ENCODE data around the gene FLNA. TPM values are rescaled to one million over a fixed set of nuclear protein-coding genes. Genes with fewer than 3 reads are reported as not detected.
"Not testable (repeated sequence)": the region's sequence is repeated elsewhere in the genome, so short reads cannot be mapped to it uniquely, and the experiment has no call there.

Gene FLNA
- total and polyA plus RNA-seq, 2 experiments from 2014 or later, result 1,379 to 2,857 TPM

GRCh38 chrX:154341399-154342298, 32.8 kb downstream of the FLNA start:
- H3K9me2 ChIP-seq (ENCODE audit: insufficient read depth); H3K9me3 ChIP-seq (ENCODE audit: low read depth); H2AFZ ChIP-seq; H3F3A ChIP-seq (ENCODE audit: insufficient read depth); in situ Hi-C loops (cut with MboI); H3K79me2 ChIP-seq (ENCODE audit: insufficient read depth); H3K27me3 ChIP-seq (replicated peaks; ENCODE audit: insufficient read depth); H3K27ac ChIP-seq; H3K4me3 ChIP-seq; H3K4me2 ChIP-seq (ENCODE audit: unreplicated experiment); H3K4me1 ChIP-seq (ENCODE audit: insufficient read depth); H4K20me1 ChIP-seq (ENCODE audit: insufficient read depth); H3K36me3 ChIP-seq (ENCODE audit: low read depth); DNase-seq; H3K9ac ChIP-seq: not testable (repeated sequence)
- WGBS, 2 experiments (ENCODE audit: low coverage in 1 of 2, low lambda C conversion rate in 2 of 2, missing lambda C conversion rate in 2 of 2), result no CpG with 5 or more reads among the region's 115 CpGs

GRCh38 chrX:154334496-154334895, 39.9 kb downstream of the FLNA start:
- Histone ChIP-seq H3K79me2 (ENCODE audit: insufficient read depth) (no peaks in the 10 kb centered on the region), H2AFZ (no peak overlapping the region), H3K27me3 (replicated peaks; ENCODE audit: insufficient read depth) (no peaks in the 10 kb centered on the region), H3K27ac (no peak overlapping the region), H3K4me3 (no peak overlapping the region), H3K9ac (no peak overlapping the region), H3K9me3 (ENCODE audit: low read depth) (no peaks in the 10 kb centered on the region), H3K4me2 (ENCODE audit: unreplicated experiment) (no peak overlapping the region), H4K20me1 (ENCODE audit: insufficient read depth) (no peaks in the 10 kb centered on the region), H3F3A (ENCODE audit: insufficient read depth) (no peaks in the 10 kb centered on the region), H3K9me2 (ENCODE audit: insufficient read depth) (no peaks in the 10 kb centered on the region), H3K36me3 (ENCODE audit: low read depth) (no peaks in the 10 kb centered on the region), H3K4me1 (ENCODE audit: insufficient read depth) (no peaks in the 10 kb centered on the region)
- in situ Hi-C loops (cut with MboI), result no loop called here
- no peak for TF ChIP-seq EZH2phosphoT487 (IDR thresholded peaks at IDR 0.05; ENCODE audit: insufficient read depth, low read depth)
- no peak for TF ChIP-seq EZH2 (IDR thresholded peaks at IDR 0.05; ENCODE audit: insufficient read depth, poor library complexity, severe bottlenecking)
- no peak for DNase-seq
- WGBS, 2 experiments (ENCODE audit: low coverage in 1 of 2, low lambda C conversion rate in 2 of 2, missing lambda C conversion rate in 2 of 2), result 75 to 82% methylated on average over 9 of the region's 10 CpGs

DNA sequence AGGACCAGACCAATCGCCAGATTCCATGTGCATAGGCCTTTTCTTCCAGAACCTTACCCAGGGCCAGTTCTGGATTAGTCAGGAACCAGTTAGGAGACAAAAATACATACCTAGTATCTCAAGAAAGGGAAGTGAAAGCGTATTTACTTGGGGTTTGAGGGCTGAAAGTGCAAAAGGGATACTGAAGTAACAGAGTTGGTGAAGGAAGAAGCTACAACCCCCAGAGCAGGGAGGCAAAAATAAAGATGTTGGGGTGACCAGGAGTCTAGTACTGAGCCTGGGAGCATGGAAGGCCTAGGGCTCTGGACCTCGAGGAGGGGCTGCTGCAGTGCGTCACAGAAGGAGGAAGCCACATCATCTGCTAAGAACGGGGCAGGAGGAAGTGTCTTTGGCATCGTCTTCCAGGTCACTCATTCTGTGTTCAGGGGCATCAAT, 40.6 kb downstream of the FLNA start:
- in situ Hi-C loops (cut with MboI), result no loop called here
- H3K4me2 ChIP-seq (ENCODE audit: unreplicated experiment), result no peak overlapping the region

DNA sequence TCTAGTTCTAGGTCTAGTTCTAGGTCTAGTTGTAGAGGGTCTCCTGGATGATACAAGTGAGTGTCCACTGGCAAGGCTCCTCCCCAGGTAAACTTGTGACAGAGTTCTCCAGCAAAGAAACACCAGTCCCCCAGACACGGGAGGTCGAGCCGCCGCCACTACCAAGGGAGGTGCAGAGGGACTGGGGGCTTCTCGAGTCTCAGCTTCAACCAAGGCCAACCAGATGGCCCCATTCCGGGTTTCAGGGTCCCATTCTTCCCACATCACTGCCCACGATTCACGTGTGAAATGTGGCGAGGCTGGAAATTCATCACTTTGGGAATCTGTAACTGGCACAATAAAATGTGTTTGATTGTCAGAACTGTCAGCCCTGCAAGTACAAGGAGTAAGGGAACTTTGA, 41.3 kb downstream of the FLNA start:
- no peaks in the 10 kb centered on the region for H3K9me2 ChIP-seq (ENCODE audit: insufficient read depth)
- H3K27me3 ChIP-seq (replicated peaks; ENCODE audit: insufficient read depth), result no peaks in the 10 kb centered on the region
- TF ChIP-seq EZH2 (IDR thresholded peaks at IDR 0.05; ENCODE audit: insufficient read depth, poor library complexity, severe bottlenecking) (no peak), EZH2phosphoT487 (IDR thresholded peaks at IDR 0.05; ENCODE audit: insufficient read depth, low read depth) (no peak)
- WGBS, 2 experiments (ENCODE audit: low coverage in 1 of 2, low lambda C conversion rate in 2 of 2, missing lambda C conversion rate in 2 of 2), result 72 to 88% methylated on average over 5 of the region's 9 CpGs
- H3K9me3 ChIP-seq (ENCODE audit: low read depth), result no peaks in the 10 kb centered on the region
- no peaks in the 10 kb centered on the region for H3K4me1 ChIP-seq (ENCODE audit: insufficient read depth)
- H3K27ac ChIP-seq, result no peak overlapping the region
- no peaks in the 10 kb centered on the region for H3K79me2 ChIP-seq (ENCODE audit: insufficient read depth)
- H3F3A ChIP-seq (ENCODE audit: insufficient read depth), result no peaks in the 10 kb centered on the region
- in situ Hi-C loops (cut with MboI), result no loop called here
- H3K4me3 ChIP-seq, result no peak overlapping the region
- H2AFZ ChIP-seq, result no peak overlapping the region
- H3K36me3 ChIP-seq (ENCODE audit: low read depth), result no peaks in the 10 kb centered on the region
- no peak for DNase-seq
- H3K4me2 ChIP-seq (ENCODE audit: unreplicated experiment), result no peak overlapping the region
- no peaks in the 10 kb centered on the region for H4K20me1 ChIP-seq (ENCODE audit: insufficient read depth)
- no peak overlapping the region for H3K9ac ChIP-seq

More for the DNA sequence above, 40.6 kb downstream of the FLNA start:
- no peak overlapping the region for H3K4me3 ChIP-seq
- H3K27ac ChIP-seq, result no peak overlapping the region
- no peaks in the 10 kb centered on the region for H3K9me3 ChIP-seq (ENCODE audit: low read depth)
- H3F3A ChIP-seq (ENCODE audit: insufficient read depth), result no peaks in the 10 kb centered on the region
- no peak overlapping the region for H2AFZ ChIP-seq
- TF ChIP-seq EZH2 (IDR thresholded peaks at IDR 0.05; ENCODE audit: insufficient read depth, poor library complexity, severe bottlenecking) (no peak), EZH2phosphoT487 (IDR thresholded peaks at IDR 0.05; ENCODE audit: insufficient read depth, low read depth) (no peak)
- no peaks in the 10 kb centered on the region for H3K27me3 ChIP-seq (replicated peaks; ENCODE audit: insufficient read depth)
- H3K36me3 ChIP-seq (ENCODE audit: low read depth), result no peaks in the 10 kb centered on the region
- H3K79me2 ChIP-seq (ENCODE audit: insufficient read depth), result no peaks in the 10 kb centered on the region
- no peaks in the 10 kb centered on the region for H3K9me2 ChIP-seq (ENCODE audit: insufficient read depth)
- no peaks in the 10 kb centered on the region for H3K4me1 ChIP-seq (ENCODE audit: insufficient read depth)
- DNase-seq, result no peak
- H4K20me1 ChIP-seq (ENCODE audit: insufficient read depth), result no peaks in the 10 kb centered on the region
- H3K9ac ChIP-seq, result no peak overlapping the region
- 93 to 96% methylated on average over 6 of the region's 6 CpGs for WGBS, 2 experiments (ENCODE audit: low coverage in 1 of 2, low lambda C conversion rate in 2 of 2, missing lambda C conversion rate in 2 of 2)

Data from GM23248 (cell line).